IPS-18a (cell line): ENCODE data around the gene ADAMTS19.

ENCODE experiments used
- H3K27ac ChIP-seq: one replicate; pipeline ENCODE4 v1.5.1; 2013; ENCODE audit warnings: low read length
- H3K27me3 ChIP-seq: one replicate; pipeline ENCODE4 v1.6.1; 2013; ENCODE audit warnings: mild to moderate bottlenecking, low read length; ENCODE audit not compliant: control insufficient read depth, insufficient read depth
- H3K36me3 ChIP-seq: one replicate; pipeline ENCODE4 v1.6.1; 2013; ENCODE audit warnings: low read depth, low read length; ENCODE audit not compliant: control insufficient read depth
- H3K4me1 ChIP-seq: one replicate; pipeline ENCODE4 v1.6.1; 2013; ENCODE audit warnings: low read depth, low read length; ENCODE audit not compliant: control insufficient read depth
- H3K4me3 ChIP-seq: one replicate; pipeline ENCODE4 v1.5.1; 2013; ENCODE audit warnings: low read length
- H3K9ac ChIP-seq: one replicate; pipeline ENCODE4 v1.6.1; 2013; ENCODE audit warnings: mild to moderate bottlenecking, low read length, moderate library complexity
- H3K9me3 ChIP-seq: one replicate; pipeline ENCODE4 v1.6.1; 2013; ENCODE audit warnings: low read depth, low read length; ENCODE audit not compliant: control insufficient read depth

The ADAMTS19 gene

DNA sequence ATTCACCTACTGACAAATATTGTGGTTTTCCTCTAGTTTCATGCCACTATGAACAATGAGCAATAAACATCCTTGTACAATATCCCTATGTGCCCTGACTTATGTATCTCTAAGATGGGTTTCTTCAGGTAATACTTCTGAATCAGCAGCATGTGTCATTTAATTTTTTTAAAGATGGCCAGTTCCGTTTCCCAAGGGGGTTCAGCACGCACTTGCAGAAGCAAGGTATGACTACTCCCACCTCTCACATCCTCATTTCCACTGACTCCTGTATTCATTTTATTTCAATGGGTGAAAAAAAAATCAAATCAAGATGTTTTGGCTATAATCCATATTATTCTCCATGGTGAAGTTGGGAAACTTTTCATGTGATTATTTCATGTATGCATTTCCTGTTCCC, 14.7 kb upstream of the ADAMTS19 start:
- Histone ChIP-seq H3K36me3 (no peaks in the 10 kb centered on the region), H3K4me3 (no peak overlapping the region), H3K9me3 (no peaks in the 10 kb centered on the region), H3K4me1 (peaks cover 6% of the 10 kb centered on the region), H3K9ac (no peak overlapping the region), H3K27ac (no peak overlapping the region), H3K27me3 (no peaks in the 10 kb centered on the region)

DNA sequence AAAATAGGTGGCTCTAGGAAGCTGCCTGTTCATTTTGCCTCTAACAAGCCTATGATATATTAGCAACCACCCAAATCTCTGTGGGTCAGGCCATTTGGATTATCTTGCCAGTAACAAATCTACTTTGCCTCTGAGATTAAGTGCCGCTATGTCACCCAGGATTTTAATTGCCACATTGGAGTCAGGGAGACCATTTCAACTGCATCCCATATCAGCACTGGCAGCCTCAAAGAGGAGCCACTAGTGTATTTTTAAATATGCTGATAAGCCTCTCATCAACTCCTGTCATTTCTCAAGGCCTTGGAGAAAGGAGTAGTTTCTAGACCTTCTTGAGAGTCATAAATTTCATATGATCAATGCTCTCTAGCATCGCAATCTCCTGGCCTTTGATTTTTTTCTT, 12.1 kb upstream of the ADAMTS19 start:
- peaks cover 6% of the 10 kb centered on the region for H3K4me1 ChIP-seq
- no peaks in the 10 kb centered on the region for H3K27me3 ChIP-seq
- H3K9me3 ChIP-seq = no peaks in the 10 kb centered on the region
- H3K9ac ChIP-seq = no peak overlapping the region
- H3K27ac ChIP-seq = no peak overlapping the region
- H3K4me3 ChIP-seq = no peak overlapping the region
- no peaks in the 10 kb centered on the region for H3K36me3 ChIP-seq

DNA sequence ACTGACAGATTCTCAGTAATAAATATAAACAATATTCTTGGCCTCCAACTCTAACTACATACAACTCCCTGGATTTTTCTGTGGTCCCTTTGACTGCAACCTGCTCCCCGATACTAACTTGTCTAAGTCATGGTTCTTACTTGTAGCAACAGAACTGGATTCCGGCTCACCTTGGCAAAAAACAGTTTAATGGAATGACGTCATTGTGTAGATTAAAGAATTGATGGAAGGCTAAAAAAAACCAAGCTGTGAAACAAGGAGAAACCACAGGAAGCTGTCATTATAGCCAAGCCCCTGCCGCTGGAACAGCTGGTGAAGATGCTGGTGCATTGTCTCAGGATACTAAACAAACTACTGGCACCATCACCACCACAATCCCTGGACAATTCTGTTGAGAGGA, 11.4 kb upstream of the ADAMTS19 start:
- H3K9ac ChIP-seq = no peak overlapping the region
- H3K4me3 ChIP-seq = no peak overlapping the region
- peaks cover 6% of the 10 kb centered on the region for H3K4me1 ChIP-seq
- H3K36me3 ChIP-seq = no peaks in the 10 kb centered on the region
- no peaks in the 10 kb centered on the region for H3K9me3 ChIP-seq
- no peaks in the 10 kb centered on the region for H3K27me3 ChIP-seq
- no peak overlapping the region for H3K27ac ChIP-seq

GRCh38 chr5:129454461-129454860, 5.6 kb upstream of the ADAMTS19 start:
- H3K9me3 ChIP-seq = no peaks in the 10 kb centered on the region
- H3K27me3 ChIP-seq = no peaks in the 10 kb centered on the region
- no peak overlapping the region for H3K4me3 ChIP-seq
- H3K36me3 ChIP-seq = no peaks in the 10 kb centered on the region
- no peak overlapping the region for H3K27ac ChIP-seq
- H3K9ac ChIP-seq = no peak overlapping the region
- H3K4me1 ChIP-seq = peaks cover 40% of the 10 kb centered on the region

- Histone ChIP-seq H3K9me3 (no peaks in the 10 kb centered on the region), H3K4me1 (peaks cover 52% of the 10 kb centered on the region), H3K27me3 (no peaks in the 10 kb centered on the region), H3K4me3 (peak overlapping the region; percentile 83), H3K9ac (peak overlapping the region; percentile 95), H3K36me3 (no peaks in the 10 kb centered on the region), H3K27ac (peak overlapping the region; percentile 92)
Observed at GRCh38 chr5:129459450-129459776, 685 bp upstream of the ADAMTS19 start.

DNA sequence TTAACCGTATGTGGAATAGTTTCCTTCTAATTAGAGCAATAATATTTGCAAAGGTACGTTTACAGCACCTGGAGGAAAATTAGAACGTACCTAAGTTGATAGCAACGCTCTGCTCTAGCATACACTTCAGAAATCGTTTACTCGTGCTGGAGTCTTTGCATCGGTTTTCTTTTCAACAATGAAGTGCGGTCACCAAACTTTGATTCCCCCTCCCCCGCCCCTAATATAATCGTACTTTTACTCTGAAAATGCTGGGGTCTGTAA, 506 bp downstream of the ADAMTS19 start:
- Histone ChIP-seq H3K4me1 (peaks cover 47% of the 10 kb centered on the region), H3K36me3 (peaks cover 3% of the 10 kb centered on the region), H3K9me3 (no peaks in the 10 kb centered on the region), H3K27ac (peak overlapping the region; percentile 80), H3K9ac (peak overlapping the region; percentile 98), H3K4me3 (peak overlapping the region; percentile 99), H3K27me3 (no peaks in the 10 kb centered on the region)

DNA sequence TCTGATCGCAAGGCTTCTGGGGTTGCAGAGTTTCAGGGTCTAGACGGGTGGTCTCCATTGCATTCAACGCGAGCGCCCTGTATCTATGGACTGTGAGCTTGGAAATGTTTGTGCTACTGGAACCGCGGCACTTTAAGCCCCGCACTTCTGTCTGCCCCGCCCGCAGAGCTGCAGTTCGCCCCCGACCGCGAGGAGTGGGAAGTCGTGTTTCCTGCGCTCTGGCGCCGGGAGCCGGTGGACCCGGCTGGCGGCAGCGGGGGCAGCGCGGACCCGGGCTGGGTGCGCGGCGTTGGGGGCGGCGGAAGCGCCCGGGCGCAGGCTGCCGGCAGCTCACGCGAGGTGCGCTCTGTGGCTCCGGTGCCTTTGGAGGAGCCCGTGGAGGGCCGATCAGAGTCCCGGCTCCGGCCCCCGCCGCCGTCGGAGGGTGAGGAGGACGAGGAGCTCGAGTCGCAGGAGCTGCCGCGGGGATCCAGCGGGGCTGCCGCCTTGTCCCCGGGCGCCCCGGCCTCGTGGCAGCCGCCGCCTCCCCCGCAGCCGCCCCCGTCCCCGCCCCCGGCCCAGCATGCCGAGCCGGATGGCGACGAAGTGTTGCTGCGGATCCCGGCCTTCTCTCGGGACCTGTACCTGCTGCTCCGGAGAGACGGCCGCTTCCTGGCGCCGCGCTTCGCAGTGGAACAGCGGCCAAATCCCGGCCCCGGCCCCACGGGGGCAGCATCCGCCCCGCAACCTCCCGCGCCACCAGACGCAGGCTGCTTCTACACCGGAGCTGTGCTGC, 1.0 kb downstream of the ADAMTS19 start:
- H3K27me3 ChIP-seq = no peaks in the 10 kb centered on the region
- peak overlapping the region; percentile 98 for H3K9ac ChIP-seq
- peak overlapping the region; percentile 80 for H3K27ac ChIP-seq
- H3K36me3 ChIP-seq = peaks cover 3% of the 10 kb centered on the region
- peak overlapping the region; percentile 99 for H3K4me3 ChIP-seq
- H3K9me3 ChIP-seq = no peaks in the 10 kb centered on the region
- peaks cover 42% of the 10 kb centered on the region for H3K4me1 ChIP-seq

- no peaks in the 10 kb centered on the region for H3K27me3 ChIP-seq
Observed at GRCh38 chr5:129461711-129462332, 1.7 kb downstream of the ADAMTS19 start.

GRCh38 chr5:129465776-129466344, 5.8 kb downstream of the ADAMTS19 start:
- Histone ChIP-seq H3K9ac (no peak overlapping the region), H3K27ac (no peak overlapping the region), H3K36me3 (peaks cover 3% of the 10 kb centered on the region), H3K4me1 (peaks cover 12% of the 10 kb centered on the region), H3K4me3 (no peak overlapping the region), H3K27me3 (no peaks in the 10 kb centered on the region), H3K9me3 (no peaks in the 10 kb centered on the region)

More at GRCh38 chr5:129461711-129462332, 1.7 kb downstream of the ADAMTS19 start:
- Histone ChIP-seq H3K36me3 (peaks cover 3% of the 10 kb centered on the region), H3K4me1 (peaks cover 35% of the 10 kb centered on the region), H3K9ac (peak overlapping the region; percentile 98), H3K9me3 (no peaks in the 10 kb centered on the region), H3K27ac (no peak overlapping the region), H3K4me3 (peak overlapping the region; percentile 99)

DNA sequence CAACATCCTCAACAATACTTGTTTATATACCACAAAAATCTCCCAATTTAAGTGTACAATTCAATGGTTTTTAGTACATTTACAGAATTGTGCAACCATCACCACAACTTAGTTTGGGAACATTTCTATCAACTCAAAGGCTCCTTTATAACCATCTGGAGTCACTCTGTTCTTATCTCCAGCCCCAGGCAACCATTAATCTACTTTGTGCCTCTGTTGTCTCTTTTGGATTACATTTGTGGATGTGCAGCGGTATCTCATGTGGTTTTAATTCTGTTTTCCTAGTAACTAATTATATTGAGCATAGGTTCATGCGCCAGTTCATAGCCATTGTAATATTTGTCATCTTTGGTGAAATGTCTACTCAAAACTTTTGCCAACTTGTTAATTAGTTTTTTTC, 14.4 kb downstream of the ADAMTS19 start:
- Histone ChIP-seq H3K4me1 (no peaks in the 10 kb centered on the region), H3K36me3 (peaks cover 8% of the 10 kb centered on the region), H3K27me3 (no peaks in the 10 kb centered on the region), H3K4me3 (no peak overlapping the region), H3K27ac (no peak overlapping the region), H3K9me3 (no peaks in the 10 kb centered on the region), H3K9ac (no peak overlapping the region)

DNA sequence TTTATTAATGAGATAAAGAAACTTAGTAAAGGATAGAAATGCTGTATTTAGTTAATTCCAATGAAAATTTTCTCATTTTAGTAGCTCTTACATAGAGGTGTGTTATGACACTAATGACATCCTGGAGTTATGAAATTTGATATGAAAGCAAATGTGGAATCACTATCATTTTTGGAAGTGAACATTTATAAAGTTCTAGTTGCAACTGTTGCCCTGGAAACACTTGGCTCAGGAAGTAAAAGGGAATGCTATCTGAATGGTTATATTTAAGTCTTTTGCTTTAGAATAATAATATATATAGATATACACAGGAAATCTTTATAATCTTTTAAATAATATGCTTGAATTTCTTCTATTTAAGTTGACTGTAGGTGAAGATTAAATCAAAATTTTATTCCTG, 16.7 kb downstream of the ADAMTS19 start:
- Histone ChIP-seq H3K9ac (no peak overlapping the region), H3K4me1 (no peaks in the 10 kb centered on the region), H3K4me3 (no peak overlapping the region), H3K27me3 (no peaks in the 10 kb centered on the region), H3K27ac (no peak overlapping the region), H3K9me3 (no peaks in the 10 kb centered on the region), H3K36me3 (peaks cover 8% of the 10 kb centered on the region)

- no peak overlapping the region for H3K9ac ChIP-seq
- H3K36me3 ChIP-seq = peaks cover 8% of the 10 kb centered on the region
- no peak overlapping the region for H3K4me3 ChIP-seq
- no peaks in the 10 kb centered on the region for H3K4me1 ChIP-seq
- no peaks in the 10 kb centered on the region for H3K27me3 ChIP-seq
- H3K27ac ChIP-seq = no peak overlapping the region
- H3K9me3 ChIP-seq = no peaks in the 10 kb centered on the region
Observed at GRCh38 chr5:129477532-129477931, 17.4 kb downstream of the ADAMTS19 start.
